A549 (cell line): ENCODE measurements around the gene SH3RF1. TPM values are rescaled to one million over a fixed set of nuclear protein-coding genes. Genes with fewer than 3 reads are reported as not detected.

ENCODE experiments used
- ATAC-seq, 2 experiments: fragments of 200-7000 bp in 1 of 2; fragments of >200 bp in 1 of 2; cut with Nextera tagmentation in 1 of 2; cut with Tn5 transposase in 1 of 2; 3 replicates each; pipeline versions ENCODE4 v1.8.0 to v1.9.1; 2018 to 2020; ENCODE audit warnings: mild to moderate bottlenecking in 1 of 2, moderate library complexity in 1 of 2
- CTCF ChIA-PET: fragments of 300-600 bp; sonication (Branson Sonifier 250); formaldehyde crosslinking; extraction: SDS; loops from one replicate; lab custom pipeline; 2021; ENCODE audit warnings: antibody characterized with exemption, inconsistent platforms; lab: Yijun Ruan, JAX
- POLR2A ChIA-PET: fragments of 350-600 bp; formaldehyde crosslinking; extraction: SDS; loops from one replicate; lab custom pipeline; 2021; ENCODE audit warnings: antibody characterized with exemption, inconsistent platforms; lab: Yijun Ruan, JAX
- DNase-seq, 2 experiments: peaks; one replicate each; pipeline versions ENCODE4 v3.0.0 to v3.0.0-alpha.2; 2011 to 2016; ENCODE audit warnings: low read depth in 1 of 2, low spot score in 1 of 2
- FAIRE-seq: peaks from 2 replicates; lab custom pipeline; 2011; peaks lifted over from hg19 to GRCh38; lab: Jason Lieb, UNC
- H3K27ac ChIP-seq, 2 experiments: fragments of >200 bp; sonication (Bioruptor Twin); formaldehyde crosslinking; 3 replicates each; pipeline ENCODE4 v1.5.1; 2016 to 2017
- H3K4me1 ChIP-seq: fragments of >200 bp; sonication (Bioruptor Twin); formaldehyde crosslinking; 3 replicates; pipeline ENCODE4 v1.6.1; 2016
- H3K4me2 ChIP-seq: fragments of >200 bp; sonication (Bioruptor Twin); formaldehyde crosslinking; 3 replicates; pipeline ENCODE4 v1.6.1; 2016
- H3K4me3 ChIP-seq: fragments of >200 bp; sonication (Bioruptor Twin); formaldehyde crosslinking; 3 replicates; pipeline ENCODE4 v1.5.1; 2016
- H3K9me3 ChIP-seq: fragments of >200 bp; sonication (Bioruptor Twin); formaldehyde crosslinking; 3 replicates; pipeline ENCODE4 v1.6.1; 2016
- CHD2 ChIP-seq: fragments of 150-350 bp; IDR thresholded peaks from 2 replicates; pipeline ENCODE4 v1.6.1; 2014; ENCODE audit warnings: low read length; ENCODE audit not compliant: partially characterized antibody
- CHD4 ChIP-seq: fragments of 200-600 bp; sonication (generic); IDR thresholded peaks from 2 replicates; pipeline ENCODE4 v1.6.1; 2016; ENCODE audit warnings: antibody characterized with exemption, mild to moderate bottlenecking, borderline replicate concordance
- EHMT2 ChIP-seq: fragments of 200-600 bp; sonication (generic); IDR thresholded peaks from 2 replicates; pipeline ENCODE4 v1.6.1; 2016; ENCODE audit warnings: antibody characterized with exemption, low read depth, mild to moderate bottlenecking, moderate library complexity
- EP300 ChIP-seq, 2 experiments: fragments of >200 bp; sonication (Bioruptor Twin); formaldehyde crosslinking; IDR thresholded peaks; 2 replicates in 1 of 2; 3 replicates in 1 of 2; pipeline ENCODE4 v1.6.1; 2016 to 2017
- FOSB ChIP-seq: fragments of 250-450 bp; sonication (Bioruptor Pico); IDR thresholded peaks from 2 replicates; pipeline ENCODE4 v1.5.0; 2020; ENCODE audit warnings: mild to moderate bottlenecking, moderate library complexity
- JUN ChIP-seq, 2 experiments: fragments of >200 bp; sonication (Bioruptor Twin); formaldehyde crosslinking; IDR thresholded peaks; 2 replicates in 1 of 2; 3 replicates in 1 of 2; pipeline ENCODE4 v1.6.1; 2016 to 2017
- KDM1A ChIP-seq: fragments of 200-600 bp; sonication (generic); IDR thresholded peaks from 2 replicates; pipeline ENCODE4 v1.6.1; 2016; ENCODE audit warnings: low read depth, mild to moderate bottlenecking
- KDM5A ChIP-seq: fragments of 200-600 bp; sonication (generic); IDR thresholded peaks from 2 replicates; pipeline ENCODE4 v1.6.1; 2016; ENCODE audit warnings: antibody characterized with exemption, mild to moderate bottlenecking
- MAFK ChIP-seq: fragments of 450-650 bp; IDR thresholded peaks from 2 replicates; pipeline ENCODE4 v1.6.1; 2014; ENCODE audit not compliant: partially characterized antibody
- MAZ ChIP-seq: fragments of 150-350 bp; IDR thresholded peaks from 2 replicates; pipeline ENCODE4 v1.6.1; 2014; ENCODE audit warnings: antibody characterized with exemption, low read depth, low read length, borderline replicate concordance
- MYC ChIP-seq: IDR thresholded peaks from 2 replicates; pipeline ENCODE4 v1.6.1; 2012; ENCODE audit warnings: mild to moderate bottlenecking, inconsistent platforms, low read length, improper control_type of control experiment, borderline replicate concordance
- POLR2AphosphoS2 ChIP-seq: conservative IDR thresholded peaks from 2 replicates; pipeline ENCODE4 v1.6.1; 2012; ENCODE audit warnings: low read length, improper control_type of control experiment, inconsistent platforms
- RARB ChIP-seq: fragments of 250-450 bp; sonication (Bioruptor Pico); IDR thresholded peaks from 2 replicates; pipeline ENCODE4 v1.8.0; 2021; ENCODE audit warnings: mild to moderate bottlenecking, moderate library complexity
- RCOR1 ChIP-seq: fragments of 150-350 bp; IDR thresholded peaks from 2 replicates; pipeline ENCODE4 v1.6.1; 2014; ENCODE audit warnings: antibody characterized with exemption, low read length, low read depth
- SREBF2 ChIP-seq: fragments of 450-650 bp; IDR thresholded peaks from 2 replicates; pipeline ENCODE4 v1.6.1; 2014; ENCODE audit warnings: mild to moderate bottlenecking, moderate library complexity
- TP53 ChIP-seq: fragments of 250-450 bp; sonication (Bioruptor Pico); IDR thresholded peaks from 2 replicates; pipeline ENCODE4 v1.5.0; 2021; ENCODE audit warnings: mild to moderate bottlenecking, moderate library complexity
- ZNF302 ChIP-seq: fragments of 250-450 bp; sonication (Bioruptor Pico); IDR thresholded peaks from 2 replicates; pipeline ENCODE4 v1.9.0; 2021; ENCODE audit warnings: inconsistent platforms, mild to moderate bottlenecking, moderate library complexity
- ZSCAN20 ChIP-seq: fragments of 250-450 bp; sonication (Bioruptor Pico); IDR thresholded peaks from 2 replicates; pipeline ENCODE4 v1.8.0; 2022; ENCODE audit warnings: mild to moderate bottlenecking, moderate library complexity
- WGBS: methylation state at CpG from one replicate; pipeline ENCODE4 v1.1.6; 2017; ENCODE audit errors: missing lambda C conversion rate; 5-methylcytosine and 5-hydroxymethylcytosine counted together
- polyA plus RNA-seq, 4 experiments: library from polyadenylated mRNA; depleted of rRNA in 3 of 4; stranded (reverse); fragments of >200 nt; fragmentation: RNase III in 1 of 4; extraction: RNeasy Plus Mini Kit Qiagen cat#74134 plus additional on column Dnase treatment in 1 of 4; gene quantifications; 2 replicates in 3 of 4; 3 replicates in 1 of 4; pipeline ENCODE4 v1.2.3, GENCODE V29; 2011 to 2017
- TF ChIP-seq, protein P1 (sequence below): fragments of 250-450 bp; sonication (Bioruptor Pico); IDR thresholded peaks from 2 replicates; pipeline ENCODE4 v1.5.0; 2020; ENCODE audit warnings: low read depth, mild to moderate bottlenecking, moderate library complexity
- TF ChIP-seq, protein P2 (sequence below): fragments of >200 bp; sonication (Bioruptor Twin); formaldehyde crosslinking; IDR thresholded peaks from 3 replicates; pipeline ENCODE4 v1.6.1; 2016
- TF ChIP-seq, protein P3 (sequence below): fragments of 450-650 bp; IDR thresholded peaks from 2 replicates; pipeline ENCODE4 v1.6.1; 2014; ENCODE audit warnings: antibody characterized with exemption
- TF ChIP-seq, protein P4 (sequence below): IDR thresholded peaks from 2 replicates; pipeline ENCODE4 v1.6.1; 2012

The SH3RF1 gene
- polyA plus RNA-seq, 2 of the 4 experiments (the other 2 are of a cell fraction), result 8.0 to 15.1 TPM

DNA sequence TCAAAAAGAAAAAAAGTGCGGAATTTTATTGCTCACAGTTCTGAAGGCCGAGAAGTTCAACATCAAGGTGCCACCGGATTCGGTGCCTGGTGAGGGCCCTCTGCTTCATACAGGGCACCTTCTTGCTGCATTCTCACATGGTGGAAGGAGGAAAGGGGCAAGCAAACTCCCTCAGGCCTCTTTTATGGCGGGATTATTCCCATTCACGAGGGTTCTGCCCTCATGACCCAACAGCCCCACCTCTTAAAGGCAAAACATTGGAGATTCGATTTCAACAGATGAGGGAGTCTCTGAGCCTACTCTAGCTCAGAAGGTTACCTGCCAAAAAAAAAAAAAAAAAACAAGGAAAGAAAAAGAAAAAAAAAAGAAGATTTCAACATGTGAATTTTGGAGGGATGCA is 196.6 kb downstream of the SH3RF1 start:
- peaks cover 25% of the 10 kb centered on the region for H3K4me1 ChIP-seq
- no peak overlapping the region for H3K4me3 ChIP-seq
- FAIRE-seq, result no peak
- H3K9me3 ChIP-seq, result no peaks in the 10 kb centered on the region
- no peak for ATAC-seq
- H3K27ac ChIP-seq, result no peak overlapping the region
- 76% methylated on average over 7 of the region's 7 CpGs for WGBS
- TF ChIP-seq SREBF2, result no peak
- TF ChIP-seq JUN (IDR thresholded peaks at IDR 0.05), result no peak
- TF ChIP-seq, protein P1, sequence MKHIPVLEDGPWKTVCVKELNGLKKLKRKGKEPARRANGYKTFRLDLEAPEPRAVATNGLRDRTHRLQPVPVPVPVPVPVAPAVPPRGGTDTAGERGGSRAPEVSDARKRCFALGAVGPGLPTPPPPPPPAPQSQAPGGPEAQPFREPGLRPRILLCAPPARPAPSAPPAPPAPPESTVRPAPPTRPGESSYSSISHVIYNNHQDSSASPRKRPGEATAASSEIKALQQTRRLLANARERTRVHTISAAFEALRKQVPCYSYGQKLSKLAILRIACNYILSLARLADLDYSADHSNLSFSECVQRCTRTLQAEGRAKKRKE (CRISPR knock-in tag), result no peak
- TF ChIP-seq MAFK, result no peak
- no peak for DNase-seq
- ChIA-PET POLR2A (no interaction called here), CTCF (interaction anchor here (0.9 kb wide), 1 partner anchor 49 kb away, joined by 3 read pairs; no protein-coding TSS in a partner anchor)
- no peak overlapping the region for H3K4me2 ChIP-seq

DNA sequence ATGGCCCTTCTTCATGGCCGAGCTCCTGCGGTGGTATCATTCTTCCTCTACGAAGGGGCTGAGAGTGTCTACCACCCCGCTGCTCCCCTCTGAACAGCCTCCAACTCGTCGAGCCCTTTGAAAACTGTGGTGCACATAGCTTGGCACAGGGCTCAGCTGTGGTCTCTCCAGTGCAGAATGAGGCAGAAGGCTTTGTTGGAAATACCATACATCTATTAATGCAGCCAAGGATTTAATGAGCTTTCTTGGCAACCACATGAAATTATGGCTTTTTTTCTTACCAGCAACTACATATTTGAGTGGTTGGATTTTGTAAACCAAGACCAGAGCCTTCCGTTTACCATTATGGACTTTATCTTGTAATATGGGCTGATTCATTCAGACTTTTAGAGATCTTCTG is 199.0 kb downstream of the SH3RF1 start:
- FAIRE-seq (no peak), DNase-seq (no peak), ATAC-seq (no peak)
- WGBS, result 84% methylated on average over 6 of the region's 7 CpGs
- Histone ChIP-seq H3K4me2 (no peak overlapping the region), H3K4me3 (no peak overlapping the region), H3K4me1 (peaks cover 25% of the 10 kb centered on the region), H3K9me3 (no peaks in the 10 kb centered on the region), H3K27ac (peak overlapping the region; percentile 73 to 84; a peak in 4 of 6 replicates)
- CTCF ChIA-PET, result interaction anchor here (1.2 to 1.7 kb wide), 3 partner anchors 9 to 34 kb away, joined by 3 to 4 read pairs (median 4); no protein-coding TSS in a partner anchor
- TF ChIP-seq, protein P2, sequence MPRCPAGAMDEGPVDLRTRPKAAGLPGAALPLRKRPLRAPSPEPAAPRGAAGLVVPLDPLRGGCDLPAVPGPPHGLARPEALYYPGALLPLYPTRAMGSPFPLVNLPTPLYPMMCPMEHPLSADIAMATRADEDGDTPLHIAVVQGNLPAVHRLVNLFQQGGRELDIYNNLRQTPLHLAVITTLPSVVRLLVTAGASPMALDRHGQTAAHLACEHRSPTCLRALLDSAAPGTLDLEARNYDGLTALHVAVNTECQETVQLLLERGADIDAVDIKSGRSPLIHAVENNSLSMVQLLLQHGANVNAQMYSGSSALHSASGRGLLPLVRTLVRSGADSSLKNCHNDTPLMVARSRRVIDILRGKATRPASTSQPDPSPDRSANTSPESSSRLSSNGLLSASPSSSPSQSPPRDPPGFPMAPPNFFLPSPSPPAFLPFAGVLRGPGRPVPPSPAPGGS, result no peak
- TF ChIP-seq CHD4, result no peak
- no peak for TF ChIP-seq POLR2AphosphoS2
- TF ChIP-seq FOSB, result no peak
- TF ChIP-seq, protein P3, sequence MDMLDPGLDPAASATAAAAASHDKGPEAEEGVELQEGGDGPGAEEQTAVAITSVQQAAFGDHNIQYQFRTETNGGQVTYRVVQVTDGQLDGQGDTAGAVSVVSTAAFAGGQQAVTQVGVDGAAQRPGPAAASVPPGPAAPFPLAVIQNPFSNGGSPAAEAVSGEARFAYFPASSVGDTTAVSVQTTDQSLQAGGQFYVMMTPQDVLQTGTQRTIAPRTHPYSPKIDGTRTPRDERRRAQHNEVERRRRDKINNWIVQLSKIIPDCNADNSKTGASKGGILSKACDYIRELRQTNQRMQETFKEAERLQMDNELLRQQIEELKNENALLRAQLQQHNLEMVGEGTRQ, result no peak
- no peak for TF ChIP-seq RARB (CRISPR knock-in tag)
- TF ChIP-seq MAZ, result no peak
- TF ChIP-seq, protein P4, sequence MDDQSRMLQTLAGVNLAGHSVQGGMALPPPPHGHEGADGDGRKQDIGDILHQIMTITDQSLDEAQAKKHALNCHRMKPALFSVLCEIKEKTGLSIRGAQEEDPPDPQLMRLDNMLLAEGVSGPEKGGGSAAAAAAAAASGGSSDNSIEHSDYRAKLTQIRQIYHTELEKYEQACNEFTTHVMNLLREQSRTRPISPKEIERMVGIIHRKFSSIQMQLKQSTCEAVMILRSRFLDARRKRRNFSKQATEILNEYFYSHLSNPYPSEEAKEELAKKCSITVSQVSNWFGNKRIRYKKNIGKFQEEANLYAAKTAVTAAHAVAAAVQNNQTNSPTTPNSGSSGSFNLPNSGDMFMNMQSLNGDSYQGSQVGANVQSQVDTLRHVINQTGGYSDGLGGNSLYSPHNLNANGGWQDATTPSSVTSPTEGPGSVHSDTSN, result no peak
- TF ChIP-seq RCOR1, result no peak
- no peak for TF ChIP-seq ZSCAN20 (CRISPR knock-in tag)
- TF ChIP-seq KDM1A, result no peak
- no peak for TF ChIP-seq CHD2
- TF ChIP-seq MYC, result no peak
- TF ChIP-seq KDM5A, result no peak
- TF ChIP-seq TP53, result no peak
- no peak for TF ChIP-seq ZNF302 (CRISPR knock-in tag)
- TF ChIP-seq EHMT2, result no peak
- no peak for TF ChIP-seq EP300 (IDR thresholded peaks at IDR 0.05)
- POLR2A ChIA-PET, result no interaction called here
